Cardiac septum (tissue), 1 donor: ENCODE results near the gene BYSL. TPM values are rescaled to one million over a fixed set of nuclear protein-coding genes. Genes with fewer than 3 reads are reported as not detected.

ENCODE experiments used
- DNase-seq: peaks from one replicate; pipeline ENCODE4 v3.0.0-alpha.2; 2020; ENCODE audit warnings: low spot score
- intact Hi-C: fragments of 100-400 bp; cut with DNase I; formaldehyde crosslinking; loops from one replicate; pipeline ENCODE4 v1.14.0; 2022
- long read RNA-seq: library from polyadenylated mRNA; unstranded; transcript quantifications from one replicate; pipeline ENCODE4 v2.0.0, GENCODE V29; 2021
- total RNA-seq: library from RNA; stranded (reverse); fragmentation: NEBNext Ultra II Directional; extraction: Animal tissue kit (Norgen Biotek cat#: 25700); gene quantifications from one replicate; pipeline ENCODE4 v1.2.1, GENCODE V29; 2021
- donor health status: DM: no; HTN: no; CAD: no.

BYSL gene
- total RNA-seq, result 11.3 TPM
- long read RNA-seq, transcript BYSL-201 (7 exons, 2,029 nt), result major isoform, 7 of 7 reads
- long read RNA-seq, partial matches to known transcripts, result 0 of 7 reads
- long read RNA-seq, other reads (novel, unspliced or antisense), result 0 of 7 reads

DNA sequence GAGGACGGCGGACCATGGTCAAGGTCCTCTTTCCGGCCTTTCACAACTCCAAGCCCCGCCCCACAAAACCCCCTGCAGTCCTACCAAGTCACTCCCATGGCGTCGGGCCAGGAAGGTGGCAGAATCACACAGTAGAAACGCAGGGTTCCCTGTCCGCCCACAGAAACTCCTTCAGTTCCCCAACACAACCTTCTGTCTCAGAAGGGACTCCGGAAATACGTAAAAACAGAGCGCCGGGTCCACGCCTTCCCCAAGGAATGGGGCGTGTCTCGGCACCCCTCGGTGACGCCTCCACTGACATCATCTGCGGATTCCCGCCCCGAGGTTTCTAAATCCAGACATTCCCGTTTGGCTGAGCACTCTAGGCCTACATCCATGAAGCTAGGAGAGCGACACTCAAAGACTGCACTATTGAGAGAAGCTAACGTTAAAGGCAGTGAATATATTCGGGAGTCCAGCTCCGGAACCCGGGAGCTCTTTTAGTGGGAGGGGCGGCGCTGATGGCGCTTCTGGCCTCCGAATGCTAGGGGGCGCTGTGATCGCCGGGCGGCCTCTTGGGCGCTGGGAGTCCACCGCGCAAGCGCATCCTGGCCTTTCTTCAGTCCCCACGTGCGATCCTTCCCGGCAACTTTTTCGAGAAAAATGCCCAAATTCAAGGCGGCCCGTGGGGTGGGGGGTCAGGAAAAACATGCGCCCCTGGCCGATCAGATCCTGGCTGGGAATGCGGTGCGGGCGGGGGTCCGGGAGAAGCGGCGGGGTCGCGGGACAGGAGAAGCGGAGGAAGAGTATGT, at the start of gene BYSL, which contains the start of gene MED20:
BYSL (plus strand) TSS at position 579 of the 791 bp plus-strand sequence; CDS start at position 643, 64 bp downstream.
MED20 (minus strand) TSS at position 219 of the 791 bp plus-strand sequence; CDS start at position 98, 121 bp downstream.
- intact Hi-C loops, result loop anchor here (1.0 to 5.0 kb wide), 4 partner anchors 74 to 296 kb away; partner anchors contain the start of genes MRPS10 and TOMM6
- DNase-seq, result peak; percentile 97

DNA sequence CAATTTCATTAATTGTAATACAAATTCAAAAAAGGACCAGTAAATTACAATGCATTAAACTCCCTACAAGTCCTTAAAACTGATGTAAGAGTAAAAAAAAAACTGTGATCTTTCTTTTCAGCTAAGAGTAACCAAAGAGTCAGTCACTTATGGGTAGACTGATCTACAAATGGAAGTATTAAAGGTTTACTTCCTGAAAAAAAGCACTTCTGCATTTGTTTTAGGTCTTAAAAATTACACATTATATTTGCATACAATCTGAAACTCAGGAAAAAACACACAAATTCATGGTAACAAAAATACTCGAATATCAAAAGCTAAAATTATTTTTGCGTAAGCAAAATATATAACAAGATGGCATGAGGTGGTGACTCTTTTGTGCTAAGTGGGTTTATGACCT, 49.6 kb upstream of the BYSL start:
- DNase-seq, result no peak
- intact Hi-C loops, result no loop called here

- no peak for DNase-seq
- intact Hi-C loops, result no loop called here
Measured at GRCh38 chr6:41872147-41872546, 49.2 kb upstream of the BYSL start.

GRCh38 chr6:41874741-41875140, 46.6 kb upstream of the BYSL start:
- no peak for DNase-seq
- intact Hi-C loops, result no loop called here

DNA sequence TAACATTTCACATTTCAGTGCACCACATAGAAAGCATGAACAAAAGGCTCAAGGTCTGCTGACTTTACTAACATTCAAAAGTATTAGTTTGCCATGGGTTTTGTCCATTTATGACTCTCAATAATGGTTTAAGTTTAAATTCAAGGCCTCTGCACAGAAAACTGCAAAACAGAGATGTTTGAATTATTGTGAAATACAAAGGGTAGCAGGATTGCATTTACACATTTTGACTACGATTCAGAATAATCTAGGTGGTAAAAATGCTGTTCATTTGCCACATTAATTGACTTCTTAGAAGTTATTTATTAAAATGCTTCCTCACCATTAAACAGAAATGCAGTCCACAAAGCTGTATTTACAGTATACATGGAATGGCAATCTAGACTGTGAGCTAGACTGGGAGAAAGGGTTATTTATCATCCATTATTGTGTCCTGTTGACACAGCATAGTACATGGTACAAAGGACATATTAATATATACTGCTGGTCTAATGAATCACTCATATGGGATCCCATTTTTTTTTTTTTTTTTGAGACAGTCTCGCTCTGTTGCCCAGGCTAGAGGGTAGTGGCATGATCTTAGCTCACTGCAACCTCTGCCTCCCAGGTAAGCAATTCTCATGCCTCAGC, 44.1 kb upstream of the BYSL start:
- DNase-seq, result no peak
- intact Hi-C loops, result no loop called here

- no peak for DNase-seq
- intact Hi-C loops, result no loop called here
Measured at GRCh38 chr6:41878246-41878645, 43.1 kb upstream of the BYSL start.

- intact Hi-C loops, result no loop called here
- DNase-seq, result no peak
Measured at GRCh38 chr6:41878961-41879405, 42.3 kb upstream of the BYSL start.

DNA sequence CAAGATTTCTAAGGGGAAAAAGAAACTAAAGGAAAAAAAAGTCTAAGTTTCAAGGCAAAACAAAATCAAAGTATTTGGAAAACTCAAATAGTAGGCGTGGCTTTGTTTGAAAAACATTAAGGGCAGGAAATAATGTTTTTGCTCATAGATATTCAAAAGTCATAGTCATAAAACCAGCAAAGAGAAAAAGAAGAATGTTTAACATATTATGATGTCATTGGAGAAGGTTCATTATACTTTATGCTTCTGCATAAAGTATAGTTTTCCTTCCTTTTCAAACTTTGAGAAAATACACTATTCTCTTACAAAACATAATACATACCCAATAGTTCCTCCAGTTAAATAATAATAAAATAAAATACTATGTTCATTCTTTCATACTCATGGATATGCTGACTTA, 39.8 kb upstream of the BYSL start:
- no peak for DNase-seq

GRCh38 chr6:41884957-41885356, 36.3 kb upstream of the BYSL start:
- no peak for DNase-seq
- intact Hi-C loops, result no loop called here

More for the DNA sequence above, 39.8 kb upstream of the BYSL start:
- intact Hi-C loops, result no loop called here

DNA sequence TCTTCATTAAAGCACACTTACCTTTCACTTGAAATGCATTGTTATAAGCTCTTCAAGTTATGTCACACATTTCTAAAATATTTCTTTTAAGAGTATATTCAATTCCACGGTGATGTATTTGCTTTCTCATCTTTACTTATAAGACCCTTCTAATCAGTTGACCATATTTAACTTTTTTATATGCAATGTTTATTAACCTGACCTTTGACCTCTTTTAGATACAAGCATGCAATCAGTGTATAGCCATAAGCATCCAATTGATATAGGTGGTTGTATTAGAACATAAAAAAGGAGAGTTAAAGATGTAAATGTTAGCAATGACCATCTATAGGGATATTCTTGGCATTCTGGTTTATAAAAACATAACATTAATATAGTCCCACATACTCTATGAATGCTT, 35.4 kb upstream of the BYSL start:
- DNase-seq, result no peak

GRCh38 chr6:41887331-41887751, 34.0 kb upstream of the BYSL start:
- intact Hi-C loops, result no loop called here
- no peak for DNase-seq

More for the DNA sequence above, 35.4 kb upstream of the BYSL start:
- intact Hi-C loops, result no loop called here

DNA sequence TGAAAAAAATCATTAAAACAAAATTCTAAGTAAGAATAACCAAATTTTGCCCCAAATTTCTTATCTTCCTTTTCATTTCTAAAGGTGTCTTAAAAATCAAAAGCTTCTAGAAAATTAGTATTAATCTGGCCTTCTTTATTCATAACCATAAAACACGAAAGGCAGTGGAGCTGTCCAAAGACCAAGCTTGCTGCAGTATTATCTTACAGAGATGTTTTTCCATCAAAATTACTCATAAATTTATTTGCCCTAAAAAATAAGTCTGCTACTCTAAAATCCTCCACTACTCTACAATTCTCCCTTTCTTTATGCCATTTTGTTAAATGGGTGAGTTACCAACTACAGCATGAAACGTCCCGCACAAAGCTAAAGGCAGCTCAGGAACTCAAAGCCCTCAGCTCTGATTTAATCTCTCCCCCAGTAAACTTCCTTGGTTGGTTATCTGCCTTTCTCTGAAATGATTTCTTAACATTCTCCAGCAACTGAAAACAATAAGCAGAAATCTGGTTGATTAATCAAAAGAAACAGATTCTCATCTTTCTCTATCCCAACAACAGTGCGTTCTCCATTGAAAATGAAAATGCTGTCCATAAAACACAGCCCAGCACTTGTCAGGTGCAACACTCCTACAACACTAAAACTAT, 28.3 kb upstream of the BYSL start:
- no peak for DNase-seq
- intact Hi-C loops, result no loop called here

DNA sequence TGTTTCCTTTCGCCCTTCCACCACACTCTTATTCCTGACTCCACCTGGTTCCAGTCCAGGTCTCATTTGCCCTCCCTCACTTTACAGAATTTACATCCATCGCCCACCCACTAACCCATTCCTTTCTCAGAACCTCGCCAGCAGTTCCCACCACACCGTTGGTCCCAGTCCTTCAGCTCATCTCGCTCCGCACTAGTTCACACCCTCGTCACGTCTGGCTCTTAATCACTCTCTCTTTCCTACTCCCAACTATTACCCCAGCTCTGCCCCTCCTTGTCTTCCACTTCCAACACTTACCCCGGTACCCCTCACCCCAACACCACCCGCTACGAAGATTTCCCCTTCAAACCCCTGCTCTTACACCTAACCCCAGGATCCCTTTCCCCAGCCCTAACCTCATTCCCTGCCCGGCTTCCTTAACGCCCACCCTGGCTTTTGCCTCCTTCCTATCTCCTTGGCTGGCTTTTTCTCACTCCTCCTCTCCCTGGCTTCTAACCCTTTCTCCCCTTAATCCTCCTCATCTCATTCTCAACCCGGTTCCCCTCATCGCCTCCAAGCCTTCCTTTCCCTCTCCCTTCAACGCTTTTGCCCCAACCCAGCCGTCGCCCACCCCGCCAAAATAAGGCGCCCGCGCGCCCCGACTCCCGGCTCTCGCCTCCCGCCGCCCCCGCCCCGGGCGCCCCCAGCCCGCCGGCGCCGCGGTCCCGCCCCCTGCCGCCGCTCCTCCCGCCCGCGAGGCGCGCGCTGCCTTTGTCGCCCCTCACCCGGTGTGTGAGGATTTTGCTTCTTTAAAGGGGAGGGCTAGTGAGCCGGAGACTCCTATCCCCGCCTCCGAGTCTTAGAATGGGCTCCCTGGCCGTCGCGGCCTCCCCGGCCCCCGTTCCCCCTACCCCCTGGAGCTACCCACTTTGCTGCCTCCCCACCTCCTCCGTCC, 26.7 kb upstream of the BYSL start:
- DNase-seq, result no peak
- intact Hi-C loops, result loop anchor here (1.0 to 5.0 kb wide), 2 partner anchors 47 to 107 kb away; partner anchors contain the start of genes CCND3 and TOMM6

DNA sequence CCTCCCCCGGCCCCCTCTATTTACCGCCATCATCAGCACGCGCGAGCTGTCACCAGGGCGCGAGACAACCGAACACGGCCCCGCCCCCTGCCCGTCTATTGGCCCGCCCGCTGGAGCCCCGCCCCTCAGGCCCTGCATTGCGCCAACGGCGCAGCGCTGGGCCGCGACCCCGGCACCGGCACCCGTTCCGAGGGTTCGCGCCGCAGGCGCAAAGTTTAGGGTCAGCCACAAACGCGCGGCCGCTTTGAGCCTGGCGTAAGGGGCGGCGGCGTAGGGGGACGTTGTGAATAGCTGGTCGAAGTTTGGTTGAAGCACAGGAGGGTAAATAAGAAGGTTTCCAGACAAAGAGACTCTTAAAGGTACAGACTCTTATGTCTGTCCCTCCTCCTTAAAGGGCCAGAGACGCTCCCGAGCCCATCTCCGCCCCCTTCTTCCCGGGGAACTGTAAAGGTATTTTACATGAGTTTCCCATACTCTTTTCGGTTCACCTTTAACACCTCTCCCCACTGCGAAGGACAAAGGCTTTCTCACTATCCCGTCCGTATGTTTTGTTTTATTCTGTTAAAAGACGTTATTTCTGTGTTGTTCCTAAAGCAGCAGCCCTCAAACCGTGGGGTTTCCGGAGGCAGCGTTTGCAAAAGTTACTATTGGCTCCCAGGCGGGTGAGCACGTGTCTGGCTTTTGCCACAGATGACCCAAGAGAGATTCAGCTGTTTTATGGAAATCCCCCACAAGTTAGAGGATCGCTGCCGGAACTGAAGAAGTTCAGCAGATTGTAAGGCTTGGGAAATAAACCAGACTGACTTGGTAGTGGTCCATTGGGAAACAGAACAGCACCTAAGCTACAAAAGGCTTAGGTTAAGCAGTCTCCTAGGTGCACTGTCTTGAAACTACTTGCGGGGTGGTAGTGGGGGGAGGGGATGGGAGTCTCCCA, 25.7 kb upstream of the BYSL start, which contains the start of gene USP49:
USP49 (minus strand) TSS at position 76 of the 934 bp plus-strand sequence. CDS start 88,392 bp downstream, outside the sequence.
- peak; percentile 94 for DNase-seq
- intact Hi-C loops, result loop anchor here (1.0 to 5.0 kb wide), 2 partner anchors 46 to 108 kb away; partner anchors contain the start of genes CCND3 and TOMM6

DNA sequence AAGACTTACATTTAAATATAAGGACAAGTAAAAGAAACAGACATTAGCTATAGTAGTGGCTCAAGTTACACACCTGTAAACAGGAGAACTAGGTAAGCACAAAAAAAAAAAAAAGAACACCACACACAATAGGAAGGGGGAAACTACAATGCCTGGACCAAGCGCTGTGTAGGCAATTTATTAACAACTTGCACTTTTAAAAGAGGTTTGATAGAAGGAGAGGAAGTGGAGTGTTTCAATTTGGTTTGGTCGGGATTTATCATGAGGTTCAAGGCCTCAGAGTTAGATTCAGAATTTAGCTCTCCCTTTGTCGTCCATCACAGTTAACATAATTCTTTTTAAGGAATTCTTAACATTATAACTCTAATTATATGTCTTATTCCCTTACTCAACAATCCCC, 25.0 kb upstream of the BYSL start:
- intact Hi-C loops, result loop anchor here (5.0 kb wide), 1 partner anchor 109 kb away; the partner anchor contains the start of gene TOMM6
- no peak for DNase-seq

DNA sequence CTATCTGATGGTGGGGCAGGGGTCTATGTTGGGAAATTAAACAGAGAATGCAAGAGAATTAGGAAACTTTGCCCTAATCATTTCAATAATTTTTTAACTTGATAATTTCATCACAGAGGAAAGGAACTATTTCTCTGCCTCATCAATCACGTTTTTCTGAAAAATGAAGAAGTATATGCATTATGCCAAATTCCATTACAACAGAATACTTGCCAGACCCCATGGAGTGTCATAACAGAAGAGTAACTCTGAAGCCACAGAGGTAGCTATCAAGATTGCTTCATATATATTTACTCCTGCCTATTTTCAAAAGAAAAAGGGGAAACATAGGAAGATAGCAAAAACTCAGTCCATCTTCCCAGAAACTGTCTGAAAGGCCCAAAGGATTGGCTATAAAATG, 20.4 kb upstream of the BYSL start:
- DNase-seq, result no peak
- intact Hi-C loops, result no loop called here

DNA sequence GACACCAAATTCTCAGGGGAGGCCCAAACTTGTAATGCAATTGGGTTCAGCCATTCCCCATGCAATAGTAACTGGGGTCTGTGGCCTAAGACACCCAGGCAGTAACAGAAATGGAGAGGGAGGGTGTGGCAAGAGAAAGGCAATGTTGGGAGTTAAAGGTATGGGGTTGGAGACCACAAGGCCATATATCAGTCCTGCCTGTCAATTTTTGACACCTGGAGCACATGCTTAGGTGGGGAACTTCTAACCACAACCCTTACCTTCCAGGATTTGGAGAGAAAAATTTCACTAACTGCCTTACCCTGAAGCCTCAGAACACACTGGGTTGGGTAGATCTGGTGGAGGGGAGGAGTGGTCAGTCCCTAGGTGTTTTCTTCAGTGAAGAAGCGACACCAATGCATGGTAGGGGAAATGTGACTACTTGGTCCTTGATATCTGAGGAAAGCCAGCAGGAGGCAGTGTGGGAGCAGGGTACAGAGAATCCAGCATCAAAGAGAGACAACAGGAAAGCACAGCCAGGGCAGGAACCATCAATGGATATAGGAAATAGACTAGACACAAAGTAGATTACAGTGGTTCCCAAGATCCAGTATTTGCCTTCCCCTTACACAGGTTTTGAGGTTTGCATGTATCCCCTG, 19.3 kb upstream of the BYSL start:
- DNase-seq, result no peak
- intact Hi-C loops, result no loop called here
